Upper lobe of left lung (tissue), 4 donors: ENCODE measurements around the gene FRY.

ENCODE experiments used
- EP300 ChIP-seq, 4 donors: sonication (generic); formaldehyde crosslinking; IDR thresholded peaks; one replicate each; pipeline ENCODE4 v1.5.1; 2017; ENCODE audit warnings: antibody characterized with exemption in 4 of 4, control low read depth in 2 of 4
- POLR2A ChIP-seq, 4 donors: fragments of 450-650 bp; IDR thresholded peaks; one replicate each; pipeline ENCODE4 v1.5.1; 2016 to 2017; ENCODE audit warnings: antibody characterized with exemption in 4 of 4, mild to moderate bottlenecking in 2 of 4

DNA sequence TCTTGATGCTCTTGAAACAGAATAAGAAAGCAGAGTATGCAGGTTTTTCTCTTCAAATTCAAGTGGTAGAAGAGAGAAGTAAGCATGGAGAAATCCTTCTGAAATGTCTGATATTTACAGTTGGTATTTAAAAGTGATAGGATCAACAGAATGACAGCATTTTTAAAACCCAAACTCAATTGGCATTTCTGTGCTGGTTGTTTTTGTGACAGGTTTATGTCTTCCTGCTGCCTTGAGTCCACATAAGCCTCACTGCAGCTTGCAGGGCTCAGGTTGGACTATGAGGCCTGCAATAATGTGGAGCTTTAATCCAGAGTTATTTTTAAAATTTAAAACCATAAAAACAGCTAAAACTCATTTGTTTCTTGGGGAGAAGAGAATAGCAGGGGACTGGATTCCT is 178.5 kb downstream of the FRY start:
- no peak for TF ChIP-seq EP300 (IDR thresholded peaks at IDR 0.05)
- TF ChIP-seq POLR2A (IDR thresholded peaks at IDR 0.05): no peak
